Measurements from ENCODE around the gene NKIRAS2. TPM values are rescaled to one million over a fixed set of nuclear protein-coding genes. Genes with fewer than 3 reads are reported as not detected.

NKIRAS2 gene
- total and polyA plus RNA-seq, 2 donors (not counting 1 experiment from before 2014, with no cell fraction given), result 18.8 to 37.7 TPM

DNA sequence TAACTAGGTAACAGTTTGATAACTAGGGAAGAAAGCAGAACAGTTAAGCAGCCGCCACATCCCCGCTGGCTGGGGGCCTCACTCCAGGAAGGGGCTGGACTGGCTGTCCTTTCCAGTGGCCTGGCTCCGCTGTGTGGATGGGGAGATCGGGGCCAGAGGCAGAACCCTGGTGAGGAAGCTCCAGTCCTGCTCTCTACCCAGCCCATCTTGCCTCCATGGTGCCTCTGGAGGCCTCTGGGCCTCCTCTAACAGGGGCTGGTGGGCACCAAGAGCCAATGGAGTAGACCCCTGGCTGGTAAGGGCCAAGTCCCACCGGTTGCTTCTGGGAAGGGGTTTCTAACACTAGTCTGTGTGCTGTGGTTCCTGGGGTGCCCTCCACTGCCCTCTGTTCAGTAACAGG is 45.2 kb upstream of the NKIRAS2 start:
- H4K20me1 ChIP-seq (ENCODE audit: control insufficient read depth, extremely low read depth, insufficient read depth, low read length), result no peaks in the 10 kb centered on the region
- H3K27me3 ChIP-seq (ENCODE audit: control insufficient read depth, insufficient read depth, low read length), result no peaks in the 10 kb centered on the region
- H2AFZ ChIP-seq (ENCODE audit: low read length), result no peak overlapping the region
- no peak overlapping the region for H3K9ac ChIP-seq (ENCODE audit: insufficient read depth, low read length)
- no peaks in the 10 kb centered on the region for H3K9me3 ChIP-seq (ENCODE audit: control insufficient read depth, insufficient read depth, low read depth, low read length)
- H3K36me3 ChIP-seq (ENCODE audit: control insufficient read depth, insufficient read depth, low read length), result peaks cover 28% of the 10 kb centered on the region
- no peak overlapping the region for H3K4me3 ChIP-seq (replicated peaks in 1 of 4; ENCODE audit: control extremely low read depth in 1 of 4, insufficient read depth in 1 of 4, low read depth in 3 of 4, low read length in 4 of 4)
- no peak overlapping the region for H3K4me2 ChIP-seq (ENCODE audit: extremely low read depth, insufficient read depth, low read length)
- no peak for DNase-seq (ENCODE audit: low read depth in 2 of 2)
- peaks cover 6% of the 10 kb centered on the region for H3K4me1 ChIP-seq (ENCODE audit: control insufficient read depth, extremely low read depth, insufficient read depth, low read length)
- H3K79me2 ChIP-seq (ENCODE audit: control insufficient read depth, insufficient read depth, low read length), result peaks cover 19% of the 10 kb centered on the region
- TF ChIP-seq EZH2 (IDR thresholded peaks at IDR 0.05; ENCODE audit: low read length, missing control alignments), result no peak
- no peak for TF ChIP-seq CTCF (conservative IDR thresholded peaks at IDR 0.05 in 1 of 2, IDR thresholded peaks at IDR 0.05 in 1 of 2; ENCODE audit: low read depth in 1 of 2, low read length in 2 of 2)
- H3K27ac ChIP-seq (ENCODE audit: insufficient read depth, low read length), result peak overlapping the region; percentile 23

DNA sequence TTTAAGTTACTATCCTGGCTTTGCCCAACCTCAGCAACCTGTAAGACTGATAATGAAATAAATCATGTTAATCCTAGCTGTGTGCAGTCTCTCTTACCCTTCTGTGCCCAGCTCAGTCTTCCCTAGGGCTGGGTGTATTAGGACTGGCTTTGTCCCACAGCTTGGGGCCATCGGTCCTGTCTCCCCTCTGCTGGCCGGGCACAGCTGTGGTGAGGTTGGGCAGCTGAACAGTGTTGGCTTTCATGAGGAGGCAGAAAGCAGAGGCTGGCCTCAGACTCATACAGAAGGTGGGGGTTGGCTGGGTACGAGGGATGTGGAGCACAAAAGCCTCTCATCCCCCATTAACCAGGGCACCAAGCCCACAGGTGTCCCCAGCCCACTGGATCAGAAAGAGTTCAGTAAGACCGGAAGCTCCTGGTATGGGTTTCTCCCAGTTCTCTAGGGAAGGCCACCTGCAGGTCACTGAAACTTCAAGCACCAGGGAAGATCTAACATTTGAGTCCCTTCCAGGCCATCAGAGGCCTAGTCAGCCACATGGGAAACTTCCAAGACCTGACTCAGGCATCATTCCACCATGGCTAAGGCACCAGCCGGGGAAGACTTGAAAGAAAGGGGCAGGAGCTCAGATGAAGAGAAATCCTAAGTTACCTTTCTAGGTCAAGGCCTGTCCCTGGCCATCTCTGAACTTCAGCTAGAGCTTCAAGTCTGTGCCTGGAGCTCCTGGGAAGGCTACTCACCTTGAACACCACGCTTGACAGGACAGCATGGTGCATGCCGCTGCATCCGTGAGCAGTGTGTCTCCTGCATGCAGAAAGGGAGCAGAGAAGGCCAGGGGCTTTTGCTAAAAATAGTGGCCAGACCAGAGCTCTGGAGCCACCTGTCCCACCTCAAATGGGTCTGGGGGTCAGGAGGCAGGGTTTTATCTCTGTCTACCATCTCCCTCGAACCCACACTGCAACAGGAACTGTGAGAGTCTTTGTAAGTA is 44.5 kb upstream of the NKIRAS2 start:
- H3K36me3 ChIP-seq (ENCODE audit: control insufficient read depth, insufficient read depth, low read length), result peaks cover 26% of the 10 kb centered on the region
- no peak overlapping the region for H3K4me2 ChIP-seq (ENCODE audit: extremely low read depth, insufficient read depth, low read length)
- no peaks in the 10 kb centered on the region for H3K27me3 ChIP-seq (ENCODE audit: control insufficient read depth, insufficient read depth, low read length)
- H2AFZ ChIP-seq (ENCODE audit: low read length), result no peak overlapping the region
- no peak overlapping the region for H3K9ac ChIP-seq (ENCODE audit: insufficient read depth, low read length)
- DNase-seq (ENCODE audit: low read depth in 2 of 2), result peak; percentile 16 to 58
- H3K4me1 ChIP-seq (ENCODE audit: control insufficient read depth, extremely low read depth, insufficient read depth, low read length), result peaks cover 6% of the 10 kb centered on the region
- H4K20me1 ChIP-seq (ENCODE audit: control insufficient read depth, extremely low read depth, insufficient read depth, low read length), result no peaks in the 10 kb centered on the region
- H3K79me2 ChIP-seq (ENCODE audit: control insufficient read depth, insufficient read depth, low read length), result peaks cover 19% of the 10 kb centered on the region
- no peaks in the 10 kb centered on the region for H3K9me3 ChIP-seq (ENCODE audit: control insufficient read depth, insufficient read depth, low read depth, low read length)
- H3K27ac ChIP-seq (ENCODE audit: insufficient read depth, low read length), result peak overlapping the region; percentile 23
- TF ChIP-seq EZH2 (IDR thresholded peaks at IDR 0.05; ENCODE audit: low read length, missing control alignments) (no peak), CTCF (conservative IDR thresholded peaks at IDR 0.05 in 1 of 2, IDR thresholded peaks at IDR 0.05 in 1 of 2; ENCODE audit: low read depth in 1 of 2, low read length in 2 of 2) (no peak)
- no peak overlapping the region for H3K4me3 ChIP-seq (replicated peaks in 1 of 4; ENCODE audit: control extremely low read depth in 1 of 4, insufficient read depth in 1 of 4, low read depth in 3 of 4, low read length in 4 of 4)

DNA sequence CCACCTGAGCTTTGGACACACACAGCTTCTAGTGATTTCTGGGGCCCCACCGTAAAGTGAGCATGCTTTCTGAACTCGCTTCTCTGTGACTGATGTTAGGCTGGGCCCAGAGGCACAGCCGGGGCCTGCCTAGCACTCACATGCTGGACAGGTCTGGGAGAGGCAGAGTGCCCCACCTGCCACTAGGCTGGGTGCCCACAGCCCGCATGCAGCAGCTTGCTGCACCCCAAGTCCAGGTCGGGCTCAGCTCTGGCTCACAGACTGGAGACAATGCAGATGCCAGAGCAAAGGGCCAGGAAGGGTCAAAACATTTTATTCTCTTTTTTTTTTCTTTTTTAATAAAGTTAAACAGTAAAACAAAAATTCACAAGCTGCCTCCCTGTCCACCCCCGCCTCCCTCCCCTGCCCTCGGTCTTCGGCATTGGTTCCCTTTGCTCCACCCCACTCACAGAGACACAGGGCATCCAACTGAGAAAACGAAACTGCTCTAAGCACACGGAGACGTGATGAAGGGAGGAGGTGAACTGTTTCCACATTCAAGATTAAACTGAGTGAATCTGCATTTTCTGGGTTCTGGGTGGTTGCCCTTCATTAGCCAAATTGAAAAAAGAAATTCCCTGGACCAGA is 43.6 kb upstream of the NKIRAS2 start:
- Histone ChIP-seq H3K4me1 (ENCODE audit: control insufficient read depth, extremely low read depth, insufficient read depth, low read length) (peaks cover 6% of the 10 kb centered on the region), H3K4me3 (replicated peaks in 1 of 4; ENCODE audit: control extremely low read depth in 1 of 4, insufficient read depth in 1 of 4, low read depth in 3 of 4, low read length in 4 of 4) (no peak overlapping the region), H4K20me1 (ENCODE audit: control insufficient read depth, extremely low read depth, insufficient read depth, low read length) (no peaks in the 10 kb centered on the region), H2AFZ (ENCODE audit: low read length) (no peak overlapping the region), H3K36me3 (ENCODE audit: control insufficient read depth, insufficient read depth, low read length) (peaks cover 27% of the 10 kb centered on the region), H3K27ac (ENCODE audit: insufficient read depth, low read length) (peak overlapping the region; percentile 48), H3K9ac (ENCODE audit: insufficient read depth, low read length) (no peak overlapping the region), H3K4me2 (ENCODE audit: extremely low read depth, insufficient read depth, low read length) (peak overlapping the region; percentile 45), H3K79me2 (ENCODE audit: control insufficient read depth, insufficient read depth, low read length) (peaks cover 12% of the 10 kb centered on the region), H3K9me3 (ENCODE audit: control insufficient read depth, insufficient read depth, low read depth, low read length) (no peaks in the 10 kb centered on the region), H3K27me3 (ENCODE audit: control insufficient read depth, insufficient read depth, low read length) (no peaks in the 10 kb centered on the region)
- DNase-seq (ENCODE audit: low read depth in 2 of 2), result no peak
- TF ChIP-seq EZH2 (IDR thresholded peaks at IDR 0.05; ENCODE audit: low read length, missing control alignments), result no peak
- TF ChIP-seq CTCF (conservative IDR thresholded peaks at IDR 0.05 in 1 of 2, IDR thresholded peaks at IDR 0.05 in 1 of 2; ENCODE audit: low read depth in 1 of 2, low read length in 2 of 2), result no peak
